Caco-2 (cell line): Measurements from ENCODE around the gene NEU2. TPM values are rescaled to one million over a fixed set of nuclear protein-coding genes. Genes with fewer than 3 reads are reported as not detected.

Experiments
- BruUV-seq: library from RNA; stranded (reverse); fragments of 400-500 nt; replicated peaks from 2 replicates; lab custom pipeline; 2021; lab: Mats Ljungman, UMichigan
- CTCF ChIA-PET: fragments of 300-600 bp; sonication (Branson Sonifier 250); formaldehyde crosslinking; loops from one replicate; lab custom pipeline; 2022; ENCODE audit warnings: antibody characterized with exemption; lab: Charles Lee
- POLR2A ChIA-PET: fragments of 300-600 bp; sonication (Branson Sonifier 250); formaldehyde crosslinking; loops from one replicate; lab custom pipeline; 2022; ENCODE audit warnings: antibody characterized with exemption; lab: Charles Lee
- DNase-seq, 2 experiments: peaks; one replicate each; pipeline versions ENCODE4 v3.0.0 to v3.0.0-alpha.2; 2020 to 2022
- H3K27me3 ChIP-seq: replicated peaks from 2 replicates; pipeline ENCODE4 v1.6.0; 2011; ENCODE audit warnings: low read length; ENCODE audit not compliant: control insufficient read depth, insufficient read depth
- H3K36me3 ChIP-seq: 2 replicates; pipeline ENCODE4 v1.5.1; 2011; ENCODE audit warnings: low read length; ENCODE audit not compliant: control insufficient read depth, insufficient read depth
- H3K4me1 ChIP-seq: fragments of 250-450 bp; sonication (Bioruptor Pico); 2 replicates; pipeline ENCODE4 v1.5.1; 2020; ENCODE audit warnings: mild to moderate bottlenecking
- H3K4me3 ChIP-seq: 2 replicates; pipeline ENCODE4 v1.5.1; 2011; ENCODE audit warnings: low read depth, mild to moderate bottlenecking, control low read depth, low read length
- H3K9me3 ChIP-seq: fragments of 250-450 bp; sonication (Bioruptor Pico); 2 replicates; pipeline ENCODE4 v1.5.1; 2020; ENCODE audit warnings: mild to moderate bottlenecking, moderate library complexity
- H3K27ac Mint-ChIP-seq: one replicate; pipeline ENCODE4 v1.8.0; 2022; ENCODE audit warnings: mixed read lengths; ENCODE audit not compliant: unreplicated experiment
- H3K27me3 Mint-ChIP-seq: one replicate; pipeline ENCODE4 v1.8.0; 2022; ENCODE audit warnings: mixed read lengths; ENCODE audit not compliant: insufficient read depth, unreplicated experiment
- H3K36me3 Mint-ChIP-seq: one replicate; pipeline ENCODE4 v1.8.0; 2022; ENCODE audit warnings: mild to moderate bottlenecking, mixed read lengths; ENCODE audit not compliant: insufficient read depth, unreplicated experiment
- H3K4me1 Mint-ChIP-seq: one replicate; pipeline ENCODE4 v1.8.0; 2022; ENCODE audit warnings: low read depth, mixed read lengths; ENCODE audit not compliant: unreplicated experiment
- H3K4me3 Mint-ChIP-seq: one replicate; pipeline ENCODE4 v1.8.0; 2022; ENCODE audit warnings: mild to moderate bottlenecking, moderate library complexity, mixed read lengths; ENCODE audit not compliant: unreplicated experiment
- H3K9me3 Mint-ChIP-seq: one replicate; pipeline ENCODE4 v1.8.0; 2022; ENCODE audit warnings: mixed read lengths; ENCODE audit not compliant: unreplicated experiment
- intact Hi-C: fragments of 100-400 bp; cut with micrococcal nuclease; formaldehyde crosslinking; loops from one replicate; pipeline ENCODE4 v1.10.0; 2022; ENCODE audit not compliant: unreplicated experiment
- total RNA-seq: library from RNA; stranded (reverse); gene quantifications from 2 replicates; pipeline ENCODE4 v1.2.3, GENCODE V29; 2022
- TF ChIP-seq, protein P1 (sequence below), 2 experiments: fragments of 200-600 bp in 1 of 2; IDR thresholded peaks; 1 replicate in 1 of 2; 2 replicates in 1 of 2; pipeline versions ENCODE4 v1.5.1 to v1.8.0; 2011 to 2022; ENCODE audit warnings: antibody characterized with exemption in 1 of 2, control low read depth in 1 of 2, inconsistent platforms in 1 of 2, low read depth in 1 of 2, low read length in 1 of 2, mild to moderate bottlenecking in 1 of 2, moderate library complexity in 1 of 2; ENCODE audit not compliant: insufficient read depth in 1 of 2, severe bottlenecking in 1 of 2, unreplicated experiment in 1 of 2

NEU2 gene
- total RNA-seq, 1 experiment from 2014 or later = not detected

DNA sequence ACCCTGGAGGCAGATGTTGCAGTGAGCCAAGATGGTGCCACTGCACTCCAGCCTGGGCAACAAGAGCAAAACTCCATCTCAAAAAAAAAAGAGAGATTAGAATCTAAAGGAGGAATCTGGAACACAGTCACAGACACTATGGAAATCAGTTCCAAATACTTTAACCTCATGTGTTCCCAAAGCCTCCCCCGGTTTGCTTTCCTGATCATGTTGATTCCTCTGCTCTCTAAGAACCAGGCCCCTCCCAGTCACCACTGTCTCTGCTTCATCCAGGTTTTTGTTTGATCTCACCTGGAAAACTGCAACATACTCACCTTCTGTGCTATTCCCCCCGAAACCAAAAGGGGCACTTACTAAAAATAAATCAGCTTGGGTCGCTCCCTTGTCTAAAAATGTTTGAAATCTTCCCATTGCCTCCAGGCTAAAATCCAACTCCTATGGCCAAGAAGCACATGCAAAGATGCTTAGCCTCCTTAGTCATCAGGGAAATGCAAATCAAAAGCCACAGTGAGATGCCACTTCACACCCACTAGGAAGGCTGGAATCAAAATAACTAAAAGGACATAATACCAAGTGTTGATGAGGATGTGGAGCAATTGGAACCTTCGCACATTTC, 6.2 kb upstream of the NEU2 start:
- Mint-ChIP-seq H3K9me3 (no peaks in the 10 kb centered on the region), H3K4me1 (no peaks in the 10 kb centered on the region), H3K36me3 (no peaks in the 10 kb centered on the region), H3K27ac (no peak overlapping the region), H3K4me3 (no peak overlapping the region), H3K27me3 (no peaks in the 10 kb centered on the region)
- no TSS peak for BruUV-seq
- no peaks in the 10 kb centered on the region for H3K4me1 ChIP-seq
- intact Hi-C loops = no loop called here
- no peak for DNase-seq
- H3K36me3 ChIP-seq = no peaks in the 10 kb centered on the region
- no peaks in the 10 kb centered on the region for H3K27me3 ChIP-seq
- TF ChIP-seq, protein P1, sequence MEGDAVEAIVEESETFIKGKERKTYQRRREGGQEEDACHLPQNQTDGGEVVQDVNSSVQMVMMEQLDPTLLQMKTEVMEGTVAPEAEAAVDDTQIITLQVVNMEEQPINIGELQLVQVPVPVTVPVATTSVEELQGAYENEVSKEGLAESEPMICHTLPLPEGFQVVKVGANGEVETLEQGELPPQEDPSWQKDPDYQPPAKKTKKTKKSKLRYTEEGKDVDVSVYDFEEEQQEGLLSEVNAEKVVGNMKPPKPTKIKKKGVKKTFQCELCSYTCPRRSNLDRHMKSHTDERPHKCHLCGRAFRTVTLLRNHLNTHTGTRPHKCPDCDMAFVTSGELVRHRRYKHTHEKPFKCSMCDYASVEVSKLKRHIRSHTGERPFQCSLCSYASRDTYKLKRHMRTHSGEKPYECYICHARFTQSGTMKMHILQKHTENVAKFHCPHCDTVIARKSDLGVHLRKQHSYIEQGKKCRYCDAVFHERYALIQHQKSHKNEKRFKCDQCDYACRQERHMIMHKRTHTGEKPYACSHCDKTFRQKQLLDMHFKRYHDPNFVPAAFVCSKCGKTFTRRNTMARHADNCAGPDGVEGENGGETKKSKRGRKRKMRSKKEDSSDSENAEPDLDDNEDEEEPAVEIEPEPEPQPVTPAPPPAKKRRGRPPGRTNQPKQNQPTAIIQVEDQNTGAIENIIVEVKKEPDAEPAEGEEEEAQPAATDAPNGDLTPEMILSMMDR (IDR thresholded peaks at IDR 0.05; ENCODE audit: insufficient read depth in 1 of 2, low read depth in 1 of 2, low read length in 1 of 2, severe bottlenecking in 1 of 2, unreplicated experiment in 1 of 2) = no peak
- CTCF ChIA-PET = no interaction called here
- H3K4me3 ChIP-seq = no peak overlapping the region
- no peaks in the 10 kb centered on the region for H3K9me3 ChIP-seq
- POLR2A ChIA-PET = no interaction called here

DNA sequence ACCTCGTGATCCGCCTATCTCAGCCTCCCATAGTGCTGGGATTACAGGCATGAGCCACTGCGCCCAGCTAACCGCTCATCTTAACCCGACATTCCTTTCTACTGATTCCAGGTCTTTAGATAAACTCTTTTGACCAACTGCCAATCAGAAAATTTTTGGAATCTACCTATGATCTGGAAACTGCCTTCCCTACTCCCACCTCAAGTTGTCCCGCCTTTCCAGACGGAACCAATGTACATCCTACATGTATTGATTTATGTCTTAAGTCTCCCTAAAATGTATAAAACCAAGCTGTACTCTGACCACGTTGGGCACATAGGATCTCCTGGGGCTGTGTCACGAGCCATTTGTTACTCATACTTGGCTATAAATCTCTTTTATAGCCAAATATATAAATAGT, 3.2 kb upstream of the NEU2 start:
- Histone ChIP-seq H3K4me3 (no peak overlapping the region), H3K4me1 (no peaks in the 10 kb centered on the region), H3K27me3 (no peaks in the 10 kb centered on the region), H3K36me3 (no peaks in the 10 kb centered on the region), H3K9me3 (no peaks in the 10 kb centered on the region)
- BruUV-seq = no TSS peak
- H3K27me3 Mint-ChIP-seq = no peaks in the 10 kb centered on the region
- POLR2A ChIA-PET = no interaction called here
- H3K4me3 Mint-ChIP-seq = no peak overlapping the region
- no peak for DNase-seq
- H3K9me3 Mint-ChIP-seq = no peaks in the 10 kb centered on the region
- CTCF ChIA-PET = interaction anchor here (0.7 to 1.0 kb wide), 4 partner anchors 35 to 365 kb away, joined by 3 to 5 read pairs (median 3); no protein-coding TSS in a partner anchor
- TF ChIP-seq, protein P1 (IDR thresholded peaks at IDR 0.05; ENCODE audit: insufficient read depth in 1 of 2, low read depth in 1 of 2, low read length in 1 of 2, severe bottlenecking in 1 of 2, unreplicated experiment in 1 of 2) = no peak
- H3K36me3 Mint-ChIP-seq = no peaks in the 10 kb centered on the region
- no peaks in the 10 kb centered on the region for H3K4me1 Mint-ChIP-seq
- H3K27ac Mint-ChIP-seq = no peak overlapping the region
- intact Hi-C loops = loop anchor here (2.0 kb wide), 1 partner anchor 177 kb away; no protein-coding TSS in a partner anchor

DNA sequence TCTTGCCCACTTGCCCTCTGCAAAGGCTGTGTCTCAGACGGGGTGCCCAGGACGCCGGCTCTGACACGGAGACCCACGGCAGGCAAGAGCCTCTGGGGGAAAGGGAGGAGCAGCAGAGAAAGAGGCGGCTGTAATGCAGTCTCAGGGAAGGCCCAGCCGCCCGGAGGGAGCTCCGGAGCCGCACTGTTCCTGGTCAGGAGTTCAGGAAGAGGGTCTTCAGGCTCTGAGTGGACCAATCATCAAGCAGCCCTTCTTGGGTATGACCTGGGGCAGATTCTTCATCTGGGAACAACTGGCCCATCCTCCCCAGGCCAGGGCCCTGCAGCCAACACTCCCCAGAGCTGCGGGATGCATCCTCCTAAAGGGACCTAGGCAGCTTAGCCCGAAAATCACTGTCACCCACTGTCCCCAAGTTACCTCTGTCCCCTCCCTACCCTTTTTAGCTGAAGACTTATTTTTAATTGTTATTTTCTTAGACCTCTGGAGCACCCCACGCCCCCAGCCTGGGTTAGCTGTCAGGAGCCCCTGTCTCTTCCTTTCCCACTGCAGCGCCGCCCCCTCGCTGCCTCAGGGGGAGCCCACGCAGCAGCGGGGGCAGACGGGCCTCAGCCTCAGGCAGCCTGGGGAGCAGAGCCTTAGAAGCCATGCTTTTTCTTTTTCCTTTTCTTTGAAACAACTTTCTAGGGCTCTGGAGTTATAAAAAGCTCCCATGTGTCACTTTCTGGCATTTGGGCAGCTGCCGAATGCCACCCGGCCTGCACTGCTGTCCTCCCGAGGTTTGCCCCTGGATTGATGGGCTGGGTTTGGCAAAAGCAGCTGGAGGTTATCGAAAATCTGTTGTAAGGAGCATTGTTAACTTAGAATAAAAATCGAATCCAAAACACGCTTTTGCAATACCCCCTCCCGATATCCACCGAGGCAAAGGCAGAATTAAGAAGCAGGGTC, 644 bp upstream of the NEU2 start:
- Mint-ChIP-seq H3K27me3 (no peaks in the 10 kb centered on the region), H3K4me3 (no peak overlapping the region), H3K4me1 (no peaks in the 10 kb centered on the region), H3K27ac (no peak overlapping the region), H3K36me3 (no peaks in the 10 kb centered on the region), H3K9me3 (no peaks in the 10 kb centered on the region)
- no peak overlapping the region for H3K4me3 ChIP-seq
- ChIA-PET POLR2A (no interaction called here), CTCF (no interaction called here)
- intact Hi-C loops = no loop called here
- no peaks in the 10 kb centered on the region for H3K9me3 ChIP-seq
- no TSS peak for BruUV-seq
- TF ChIP-seq, protein P1 (IDR thresholded peaks at IDR 0.05; ENCODE audit: insufficient read depth in 1 of 2, low read depth in 1 of 2, low read length in 1 of 2, severe bottlenecking in 1 of 2, unreplicated experiment in 1 of 2) = no peak
- DNase-seq = no peak
- no peaks in the 10 kb centered on the region for H3K4me1 ChIP-seq
- H3K27me3 ChIP-seq = no peaks in the 10 kb centered on the region
- H3K36me3 ChIP-seq = no peaks in the 10 kb centered on the region
